HEK293 (cell line): Measurements from ENCODE around the gene NEU3.
A peak's percentile ranks its signal among the peaks of the same experiment; 100 is the strongest.

Experiments
- CTCF ChIA-PET: fragments of 350-600 bp; formaldehyde crosslinking; extraction: SDS; loops from one replicate; lab custom pipeline; 2021; ENCODE audit warnings: antibody characterized with exemption; lab: Yijun Ruan, JAX
- POLR2A ChIA-PET: fragments of 300-600 bp; formaldehyde crosslinking; extraction: SDS; loops from one replicate; lab custom pipeline; 2020; ENCODE audit warnings: antibody characterized with exemption, inconsistent platforms; lab: Yijun Ruan, JAX
- H3K27ac ChIP-seq: fragments of 200-500 bp; sonication (Bioruptor generic); 2 replicates; pipeline ENCODE4 v1.5.1; 2014; ENCODE audit warnings: low read depth, low read length, control low read depth, inconsistent platforms; ENCODE audit errors: extremely low read depth
- H3K36me3 ChIP-seq, 2 experiments: fragments of 200-500 bp in 1 of 2; sonication (Bioruptor generic) in 1 of 2; 1 replicate in 1 of 2; 2 replicates in 1 of 2; pipeline ENCODE4 v1.5.1; 2014 to 2017; ENCODE audit warnings: inconsistent platforms in 2 of 2, low read length in 2 of 2; ENCODE audit not compliant: control insufficient read depth in 2 of 2, insufficient read depth in 1 of 2
- H3K4me1 ChIP-seq: fragments of 200-500 bp; sonication (Bioruptor generic); 2 replicates; pipeline ENCODE4 v1.5.1; 2014; ENCODE audit warnings: mild to moderate bottlenecking, low read length, inconsistent platforms; ENCODE audit not compliant: control insufficient read depth, insufficient read depth
- H3K4me3 ChIP-seq: 2 replicates; pipeline ENCODE4 v1.5.1; 2011; ENCODE audit warnings: low read depth, mild to moderate bottlenecking, control low read depth, low read length, moderate library complexity
- H3K9me3 ChIP-seq: fragments of 200-500 bp; sonication (Bioruptor generic); 2 replicates; pipeline ENCODE4 v1.5.1; 2014; ENCODE audit warnings: low read depth, low read length, inconsistent platforms; ENCODE audit not compliant: control insufficient read depth, insufficient read depth
- CTCF ChIP-seq: fragments of 450-650 bp; formaldehyde crosslinking; IDR thresholded peaks from 2 replicates; pipeline ENCODE4 v1.5.1; 2016; ENCODE audit warnings: missing biosample characterization, missing genetic modification characterization
- EGR2 ChIP-seq: fragments of 450-650 bp; formaldehyde crosslinking; IDR thresholded peaks from 2 replicates; pipeline ENCODE4 v1.5.1; 2016; ENCODE audit warnings: low read depth, missing biosample characterization, missing genetic modification characterization
- GLIS2 ChIP-seq: fragments of 450-650 bp; formaldehyde crosslinking; IDR thresholded peaks from 2 replicates; pipeline ENCODE4 v1.5.1; 2016; ENCODE audit warnings: missing biosample characterization, missing genetic modification characterization
- PBX3 ChIP-seq: sonication (generic); formaldehyde crosslinking; IDR thresholded peaks from 2 replicates; pipeline ENCODE4 v1.8.1; 2022; ENCODE audit warnings: mild to moderate bottlenecking, moderate library complexity, missing genetic modification reagents
- WT1 ChIP-seq: fragments of 450-650 bp; formaldehyde crosslinking; IDR thresholded peaks from 2 replicates; pipeline ENCODE4 v1.5.1; 2016; ENCODE audit warnings: missing biosample characterization, missing genetic modification characterization
- ZBTB8A ChIP-seq: fragments of 450-650 bp; formaldehyde crosslinking; IDR thresholded peaks from 2 replicates; pipeline ENCODE4 v1.5.1; 2016; ENCODE audit warnings: missing biosample characterization, missing genetic modification characterization
- ZFP41 ChIP-seq: fragments of 450-650 bp; formaldehyde crosslinking; IDR thresholded peaks from 2 replicates; pipeline ENCODE4 v1.5.1; 2016; ENCODE audit warnings: missing biosample characterization, missing genetic modification characterization, borderline replicate concordance
- ZNF157 ChIP-seq: fragments of 450-650 bp; formaldehyde crosslinking; IDR thresholded peaks from 2 replicates; pipeline ENCODE4 v1.5.1; 2016; ENCODE audit warnings: missing biosample characterization, missing genetic modification characterization
- ZNF2 ChIP-seq: fragments of 450-650 bp; formaldehyde crosslinking; IDR thresholded peaks from 2 replicates; pipeline ENCODE4 v1.5.1; 2016; ENCODE audit warnings: missing biosample characterization, missing genetic modification characterization
- ZNF354C ChIP-seq: fragments of 450-650 bp; formaldehyde crosslinking; IDR thresholded peaks from 2 replicates; pipeline ENCODE4 v1.5.1; 2016; ENCODE audit warnings: missing biosample characterization, missing genetic modification characterization, low read depth, borderline replicate concordance
- ZNF362 ChIP-seq: fragments of 450-650 bp; formaldehyde crosslinking; IDR thresholded peaks from 2 replicates; pipeline ENCODE4 v1.5.1; 2016; ENCODE audit warnings: missing biosample characterization, missing genetic modification characterization
- ZNF366 ChIP-seq: fragments of 450-650 bp; formaldehyde crosslinking; conservative IDR thresholded peaks from 2 replicates; pipeline ENCODE4 v1.5.1; 2016; ENCODE audit warnings: missing biosample characterization, missing genetic modification characterization
- ZNF600 ChIP-seq: fragments of 450-650 bp; formaldehyde crosslinking; IDR thresholded peaks from 2 replicates; pipeline ENCODE4 v1.5.1; 2016; ENCODE audit warnings: missing biosample characterization, missing genetic modification characterization
- ZNF654 ChIP-seq: fragments of 450-650 bp; formaldehyde crosslinking; IDR thresholded peaks from 2 replicates; pipeline ENCODE4 v1.5.1; 2016; ENCODE audit warnings: low read depth, missing biosample characterization, missing genetic modification characterization
- ZNF692 ChIP-seq: fragments of 450-650 bp; formaldehyde crosslinking; IDR thresholded peaks from 2 replicates; pipeline ENCODE4 v1.5.1; 2016; ENCODE audit warnings: missing biosample characterization, missing genetic modification characterization
- ZNF830 ChIP-seq: fragments of 450-650 bp; IDR thresholded peaks from 2 replicates; pipeline ENCODE4 v1.5.0; 2018; ENCODE audit warnings: missing biosample characterization, missing genetic modification characterization, low read depth, mild to moderate bottlenecking, moderate library complexity
- ZSCAN23 ChIP-seq: fragments of 450-650 bp; formaldehyde crosslinking; IDR thresholded peaks from 2 replicates; pipeline ENCODE4 v1.5.1; 2016; ENCODE audit warnings: missing biosample characterization, missing genetic modification characterization
- TF ChIP-seq, protein P1 (sequence below): fragments of 450-650 bp; formaldehyde crosslinking; IDR thresholded peaks from 2 replicates; pipeline ENCODE4 v1.5.1; 2016; ENCODE audit warnings: missing biosample characterization, missing genetic modification characterization

The NEU3 gene

GRCh38 chr11:75022296-75022695, 33.6 kb downstream of the NEU3 start:
- Histone ChIP-seq H3K27ac (no peak overlapping the region), H3K4me1 (no peaks in the 10 kb centered on the region), H3K4me3 (no peak overlapping the region)

DNA sequence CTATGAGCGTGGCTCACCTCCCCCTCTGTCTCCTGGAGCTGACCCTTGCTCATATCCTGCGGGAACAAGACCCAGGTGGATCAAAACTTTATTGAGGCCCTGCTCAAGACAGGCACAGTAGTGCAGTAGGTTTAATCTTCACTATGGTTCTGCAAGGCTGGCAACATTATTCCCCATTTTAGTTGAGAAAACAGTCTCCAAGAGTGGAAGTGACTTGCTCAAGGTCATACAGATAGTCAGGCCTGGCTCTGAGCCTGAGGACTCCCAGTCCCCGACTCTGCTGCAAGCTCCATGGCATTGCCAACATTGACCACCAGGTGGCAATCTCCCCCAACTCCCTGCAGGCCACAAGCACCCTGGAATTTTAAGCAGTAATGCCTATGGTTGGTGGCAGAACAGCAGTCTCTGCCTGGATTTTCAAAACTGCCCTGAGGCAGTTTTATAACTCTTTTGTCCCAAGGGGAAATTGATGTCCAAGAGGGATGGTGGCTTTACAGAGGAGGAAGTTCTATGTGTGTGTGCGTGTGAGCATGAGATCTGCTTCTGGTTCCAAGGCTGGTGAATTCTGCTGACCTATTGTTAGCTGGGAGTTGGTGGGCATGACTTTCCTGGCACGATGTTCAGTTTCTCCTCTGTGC, 34.1 kb downstream of the NEU3 start:
- no peaks in the 10 kb centered on the region for H3K4me1 ChIP-seq
- ChIA-PET POLR2A (interaction anchor here (0.7 kb wide), 1 partner anchor 117 kb away, joined by 6 read pairs; no protein-coding TSS in a partner anchor), CTCF (interaction anchor here (0.5 to 8.8 kb wide), 41 partner anchors 9 to 572 kb away, joined by 3 to 90 read pairs (median 5); partner anchors contain the start of genes NEU3 and TPBGL)
- no peak overlapping the region for H3K27ac ChIP-seq
- H3K4me3 ChIP-seq, result no peak overlapping the region
- H3K36me3 ChIP-seq, result no peaks in the 10 kb centered on the region
- H3K9me3 ChIP-seq, result no peaks in the 10 kb centered on the region
- TF ChIP-seq CTCF, result peak; percentile 67; the same call in 1 of the 2 replicates
- TF ChIP-seq ZNF654, result peak; percentile 62
- no peak for TF ChIP-seq GLIS2 (tag by site-specific recombination)
- 0 out of 2 replicates have a peak, but pooled peaks have one; percentile 31 for TF ChIP-seq ZNF692 (tag by site-specific recombination)
- TF ChIP-seq ZNF600 (tag by site-specific recombination), result peak; percentile 70

More at GRCh38 chr11:75022296-75022695, 33.6 kb downstream of the NEU3 start:
- TF ChIP-seq PBX3 (CRISPR knock-in tag) (no peak), ZNF157 (tag by site-specific recombination) (no peak), ZFP41 (tag by site-specific recombination) (no peak), ZBTB8A (no peak), ZNF354C (tag by site-specific recombination) (no peak), ZNF362 (tag by site-specific recombination) (no peak), ZNF2 (no peak), ZSCAN23 (tag by site-specific recombination) (no peak), WT1 (tag by site-specific recombination) (no peak), ZNF830 (tag by site-specific recombination) (no peak), EGR2 (tag by site-specific recombination) (no peak), ZNF366 (tag by site-specific recombination) (no peak)
- TF ChIP-seq, protein P1, sequence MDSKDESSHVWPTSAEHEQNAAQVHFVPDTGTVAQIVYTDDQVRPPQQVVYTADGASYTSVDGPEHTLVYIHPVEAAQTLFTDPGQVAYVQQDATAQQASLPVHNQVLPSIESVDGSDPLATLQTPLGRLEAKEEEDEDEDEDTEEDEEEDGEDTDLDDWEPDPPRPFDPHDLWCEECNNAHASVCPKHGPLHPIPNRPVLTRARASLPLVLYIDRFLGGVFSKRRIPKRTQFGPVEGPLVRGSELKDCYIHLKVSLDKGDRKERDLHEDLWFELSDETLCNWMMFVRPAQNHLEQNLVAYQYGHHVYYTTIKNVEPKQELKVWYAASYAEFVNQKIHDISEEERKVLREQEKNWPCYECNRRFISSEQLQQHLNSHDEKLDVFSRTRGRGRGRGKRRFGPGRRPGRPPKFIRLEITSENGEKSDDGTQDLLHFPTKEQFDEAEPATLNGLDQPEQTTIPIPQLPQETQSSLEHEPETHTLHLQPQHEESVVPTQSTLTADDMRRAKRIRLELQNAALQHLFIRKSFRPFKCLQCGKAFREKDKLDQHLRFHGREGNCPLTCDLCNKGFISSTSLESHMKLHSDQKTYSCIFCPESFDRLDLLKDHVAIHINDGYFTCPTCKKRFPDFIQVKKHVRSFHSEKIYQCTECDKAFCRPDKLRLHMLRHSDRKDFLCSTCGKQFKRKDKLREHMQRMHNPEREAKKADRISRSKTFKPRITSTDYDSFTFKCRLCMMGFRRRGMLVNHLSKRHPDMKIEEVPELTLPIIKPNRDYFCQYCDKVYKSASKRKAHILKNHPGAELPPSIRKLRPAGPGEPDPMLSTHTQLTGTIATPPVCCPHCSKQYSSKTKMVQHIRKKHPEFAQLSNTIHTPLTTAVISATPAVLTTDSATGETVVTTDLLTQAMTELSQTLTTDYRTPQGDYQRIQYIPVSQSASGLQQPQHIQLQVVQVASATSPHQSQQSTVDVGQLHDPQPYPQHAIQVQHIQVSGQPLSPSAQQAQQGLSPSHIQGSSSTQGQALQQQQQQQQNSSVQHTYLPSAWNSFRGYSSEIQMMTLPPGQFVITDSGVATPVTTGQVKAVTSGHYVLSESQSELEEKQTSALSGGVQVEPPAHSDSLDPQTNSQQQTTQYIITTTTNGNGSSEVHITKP (tag by site-specific recombination), result no peak
- no peaks in the 10 kb centered on the region for H3K9me3 ChIP-seq
- no peaks in the 10 kb centered on the region for H3K36me3 ChIP-seq
- POLR2A ChIA-PET, result interaction anchor here (0.7 kb wide), 1 partner anchor 117 kb away, joined by 6 read pairs; no protein-coding TSS in a partner anchor
- CTCF ChIA-PET, result interaction anchor here (0.5 to 8.8 kb wide), 40 partner anchors 8 to 571 kb away, joined by 3 to 90 read pairs (median 5); partner anchors contain the start of genes NEU3 and TPBGL
